Adrenal gland (tissue), 19 donors: Measurements from ENCODE around the gene ADCY2. TPM values are rescaled to one million over a fixed set of nuclear protein-coding genes. Genes with fewer than 3 reads are reported as not detected.
A peak's percentile ranks its signal among the peaks of the same experiment; 100 is the strongest.

Source experiments
- DNase-seq, 7 donors: peaks; one replicate each; pipeline ENCODE4 v3.0.0-alpha.2; 2019 to 2020
- H3K27ac ChIP-seq, 5 donors: fragments of 200-600 bp; sonication (generic) in 4 of 5; 1 replicate in 3 of 5; 2 replicates in 2 of 5; pipeline versions ENCODE4 v1.5.1 to v1.8.0; 2016 to 2020; ENCODE audit warnings: mild to moderate bottlenecking in 1 of 5
- H3K27me3 ChIP-seq: fragments of 200-600 bp; 2 replicates; pipeline ENCODE4 v1.8.0; 2021
- H3K36me3 ChIP-seq, 2 donors: fragments of 200-600 bp; replicated peaks in 1 of 2; 1 replicate in 1 of 2; 2 replicates in 1 of 2; pipeline versions ENCODE4 v1.5.1 to v1.8.0; 2018 to 2022
- H3K4me1 ChIP-seq, 2 donors: fragments of 200-600 bp; replicated peaks in 1 of 2; 1 replicate in 1 of 2; 2 replicates in 1 of 2; pipeline versions ENCODE4 v1.5.1 to v1.8.0; 2018 to 2021
- H3K4me3 ChIP-seq, 4 donors: fragments of 200-600 bp; sonication (generic) in 3 of 4; one replicate each; pipeline ENCODE4 v1.5.1; 2016 to 2018
- H3K9me3 ChIP-seq, 3 donors: fragments of 200-600 bp; sonication (generic) in 1 of 3; replicated peaks in 1 of 3; 1 replicate in 2 of 3; 2 replicates in 1 of 3; pipeline versions ENCODE4 v1.5.1 to v1.8.0; 2016 to 2021
- CTCF ChIP-seq, 6 experiments: fragments of 450-650 bp in 4 of 6; fragments of 200-600 bp in 2 of 6; sonication (generic) in 1 of 6; IDR thresholded peaks; 1 replicate in 5 of 6; 2 replicates in 1 of 6; pipeline versions ENCODE4 v1.5.1 to v1.8.0; 2016 to 2021; ENCODE audit warnings: antibody characterized with exemption in 6 of 6, mild to moderate bottlenecking in 2 of 6, moderate library complexity in 1 of 6
- POLR2A ChIP-seq, 2 donors: fragments of 450-650 bp; IDR thresholded peaks; one replicate each; pipeline ENCODE4 v1.6.1; 2017; ENCODE audit warnings: antibody characterized with exemption in 2 of 2, mild to moderate bottlenecking in 2 of 2, moderate library complexity in 1 of 2
- WGBS, 4 donors: extraction: QIAGEN DNeasy Blood & Tissue Kit in 2 of 4; methylation state at CpG; one replicate each; pipeline versions ENCODE4 v1.1.5 to v1.1.7; 2013 to 2017; 5-methylcytosine and 5-hydroxymethylcytosine counted together
- intact Hi-C, 2 donors: fragments of 100-400 bp; cut with DNase I; formaldehyde crosslinking; loops; one replicate each; pipeline versions ENCODE4 v1.14.1 to v1.15.0; 2022 to 2023
- long read RNA-seq, 10 donors: library from polyadenylated mRNA in 3 of 10; unstranded in 2 of 10; stranded (forward) in 1 of 10; transcript quantifications; one replicate each; pipeline ENCODE4 v2.0.0 and lab custom pipeline, GENCODE V29; 2021 to 2026
- polyA plus RNA-seq, 3 donors: library from polyadenylated mRNA; stranded (reverse); fragments of 200-250 nt in 2 of 3; fragments of 350-450 nt in 1 of 3; fragmentation: Illumina TruSeq in 1 of 3; extraction: RNeasy Lipid Tissue Mini Kit (QIAGEN cat#74804) in 1 of 3; gene quantifications; one replicate each; pipeline ENCODE4 v1.2.3, GENCODE V29; 2013 to 2014
- total RNA-seq, 9 donors: library from RNA; depleted of rRNA in 4 of 9; stranded (reverse); fragments of >200 nt in 4 of 9; fragments of 120-200 nt in 1 of 9; fragmentation: NEBNext Ultra II Directional in 1 of 9; extraction: Animal tissue kit (Norgen Biotek cat#: 25700) in 1 of 9; gene quantifications; one replicate each; pipeline versions ENCODE4 v1.1.0 to v1.2.4, GENCODE V29; 2013 to 2023
- donor health status: healthy with polysubstance abuse.
- donor health status: Bipolar disorder and iron deficiency.
- donor health status: DM: yes; HTN: yes; CAD: no.
- donor health status: DM: no; HTN: no; CAD: no.
- donor health status: DM: no; HTN: no; CAD: no.
- donor health status: DM: yes; HTN: yes; CAD: no.

ADCY2 gene
- total RNA-seq = 1 to 10 TPM in 8 of 9 donors, under 1 TPM in 1; 0.85 to 6.6 (median 2.3) TPM
- polyA plus RNA-seq = 1 to 10 TPM; 1.3 to 4.0 (median 1.3) TPM
- long read RNA-seq, donor 1 = 0 reads
- long read RNA-seq, donor 2 = 0 reads
- long read RNA-seq, donor 3 = 0 reads
- long read RNA-seq, donor 4 = 0 reads
- long read RNA-seq, donor 5, full-length matches to known transcripts = 1 of 3 reads
- long read RNA-seq, donor 5, partial matches to known transcripts = 1 of 3 reads
- long read RNA-seq, donor 5, other reads (novel, unspliced or antisense) = 1 of 3 reads
- long read RNA-seq, donor 6 = 0 reads
- long read RNA-seq, donor 7 = 0 reads
- long read RNA-seq, donor 8 = 0 reads
- long read RNA-seq, donor 9 = 0 reads
- long read RNA-seq, donor 10 = 0 reads

- DNase-seq = no peak
- TF ChIP-seq CTCF (IDR thresholded peaks at IDR 0.05) = no peak
- no peak for TF ChIP-seq POLR2A (IDR thresholded peaks at IDR 0.05)
- intact Hi-C loops = loop anchor here in 1 of 2 donors (10.0 kb wide), 1 partner anchor 631 kb away; no protein-coding TSS in a partner anchor
- H3K4me1 ChIP-seq = peaks cover 3 to 5% of the 10 kb centered on the region in 2 donors
- peak within 1 kb of the TSS in 2 of 5 donors; percentile 27 to 49 for H3K27ac ChIP-seq
- H3K4me3 ChIP-seq = peak within 1 kb of the TSS in 2 of 4 donors; percentile 0 to 59
- WGBS, 4 donors = 1 to 12% (median 1%) methylated on average over 12 to 121 of the region's 121 CpGs; no CpG with 5 or more reads in 1 of the 4 donors
- no peaks in the 10 kb centered on the region for H3K9me3 ChIP-seq
- H3K27me3 ChIP-seq = peaks cover 18% of the 10 kb centered on the region
- H3K36me3 ChIP-seq = no peaks in the 10 kb centered on the region
These were observed at the start of gene ADCY2 for GRCh38 chr5:7395947-7396712. TSS of gene ADCY2 (plus strand) at chr5:7396138. CDS start at chr5:7396297, 159 bp downstream.

- WGBS, 4 donors = 63 to 78% (median 75%) methylated on average over 6 of the region's 6 CpGs
- Histone ChIP-seq H3K4me3 (no peak overlapping the region), H3K4me1 (no peaks in the 10 kb centered on the region), H3K27me3 (no peaks in the 10 kb centered on the region), H3K9me3 (no peaks in the 10 kb centered on the region), H3K27ac (no peak overlapping the region), H3K36me3 (no peaks in the 10 kb centered on the region)
- intact Hi-C loops = no loop called here
- TF ChIP-seq POLR2A (IDR thresholded peaks at IDR 0.05) (no peak), CTCF (IDR thresholded peaks at IDR 0.05) (no peak)
- no peak for DNase-seq
These were observed 48.6 kb upstream of the ADCY2 start for GRCh38 chr5:7347377-7347776.

GRCh38 chr5:7348168-7348854 is 47.6 kb upstream of the ADCY2 start:
- H3K27me3 ChIP-seq = no peaks in the 10 kb centered on the region
- H3K36me3 ChIP-seq = no peaks in the 10 kb centered on the region
- no peak overlapping the region for H3K4me3 ChIP-seq
- no peak overlapping the region for H3K27ac ChIP-seq
- TF ChIP-seq POLR2A (IDR thresholded peaks at IDR 0.05) = no peak
- TF ChIP-seq CTCF (IDR thresholded peaks at IDR 0.05) = no peak
- 44 to 52% (median 46%) methylated on average over 8 of the region's 8 CpGs for WGBS, 4 donors
- no peaks in the 10 kb centered on the region for H3K4me1 ChIP-seq
- no peaks in the 10 kb centered on the region for H3K9me3 ChIP-seq
- DNase-seq = no peak
- intact Hi-C loops = no loop called here

GRCh38 chr5:7361593-7361992 is 34.3 kb upstream of the ADCY2 start:
- WGBS, 4 donors = 63 to 82% (median 69%) methylated on average over 5 of the region's 5 CpGs
- Histone ChIP-seq H3K36me3 (no peaks in the 10 kb centered on the region), H3K27me3 (no peaks in the 10 kb centered on the region), H3K4me3 (no peak overlapping the region), H3K4me1 (no peaks in the 10 kb centered on the region), H3K27ac (no peak overlapping the region), H3K9me3 (no peaks in the 10 kb centered on the region)
- intact Hi-C loops = no loop called here
- no peak for DNase-seq
- TF ChIP-seq POLR2A (IDR thresholded peaks at IDR 0.05) (no peak), CTCF (IDR thresholded peaks at IDR 0.05) (no peak)
